GM12878 (cell line): ENCODE results near the gene GBGT1.

ENCODE experiments used
- CHD2 ChIP-seq: IDR thresholded peaks from 2 replicates; pipeline ENCODE4 v1.6.1; 2011; ENCODE audit warnings: low read depth, low read length, improper control_type of control experiment, borderline replicate concordance
- CTCF ChIP-seq, 3 experiments: IDR thresholded peaks in 2 of 3; conservative IDR thresholded peaks in 1 of 3; 2 replicates each; pipeline ENCODE4 v1.5.1; 2011; ENCODE audit warnings: low read depth in 3 of 3, low read length in 3 of 3, mild to moderate bottlenecking in 3 of 3, control low read depth in 2 of 3, moderate library complexity in 2 of 3, inconsistent platforms in 1 of 3, mixed read lengths in 1 of 3; ENCODE audit not compliant: control insufficient read depth in 2 of 3, insufficient read depth in 1 of 3; ENCODE audit errors: extremely low read depth in 1 of 3
- DPF2 ChIP-seq: fragments of 450-650 bp; IDR thresholded peaks from 2 replicates; pipeline ENCODE4 v1.6.1; 2017; ENCODE audit warnings: mild to moderate bottlenecking
- EGR1 ChIP-seq, 2 experiments: IDR thresholded peaks; 1 replicate in 1 of 2; 2 replicates in 1 of 2; pipeline ENCODE4 v1.6.1; 2011 to 2012; ENCODE audit warnings: low read depth in 2 of 2, low read length in 2 of 2, borderline replicate concordance in 1 of 2, mild to moderate bottlenecking in 1 of 2, moderate library complexity in 1 of 2
- ETV6 ChIP-seq, 2 experiments: fragments of 450-650 bp in 1 of 2; IDR thresholded peaks in 1 of 2; conservative IDR thresholded peaks in 1 of 2; 2 replicates each; pipeline ENCODE4 v1.6.1; 2014; ENCODE audit warnings: antibody characterized with exemption in 1 of 2, borderline replicate concordance in 1 of 2, low read depth in 1 of 2, mild to moderate bottlenecking in 1 of 2, moderate library complexity in 1 of 2
- EZH2 ChIP-seq: IDR thresholded peaks from 2 replicates; pipeline ENCODE4 v1.6.1; 2012; ENCODE audit warnings: low read depth, mild to moderate bottlenecking, control low read depth, inconsistent platforms, low read length, borderline replicate concordance; ENCODE audit not compliant: control insufficient read depth
- MEF2A ChIP-seq: IDR thresholded peaks from 2 replicates; pipeline ENCODE4 v1.6.1; 2011; ENCODE audit warnings: low read depth, mild to moderate bottlenecking, low read length, moderate library complexity; ENCODE audit not compliant: insufficient read depth
- NRF1 ChIP-seq: conservative IDR thresholded peaks from 2 replicates; pipeline ENCODE4 v1.6.1; 2011; ENCODE audit warnings: mild to moderate bottlenecking, low read depth, low read length, improper control_type of control experiment
- POLR2A ChIP-seq: IDR thresholded peaks from 2 replicates; pipeline ENCODE4 v1.6.1; 2011; ENCODE audit warnings: low read depth, mild to moderate bottlenecking, low read length
- RAD51 ChIP-seq: fragments of 450-650 bp; IDR thresholded peaks from 2 replicates; pipeline ENCODE4 v1.6.1; 2016; ENCODE audit warnings: moderate library complexity, mild to moderate bottlenecking, inconsistent platforms
- TCF12 ChIP-seq: IDR thresholded peaks from 2 replicates; pipeline ENCODE4 v1.6.1; 2011; ENCODE audit warnings: low read depth, mild to moderate bottlenecking, low read length
- ZBED1 ChIP-seq: IDR thresholded peaks from 2 replicates; pipeline ENCODE4 v1.6.1; 2016; ENCODE audit warnings: borderline replicate concordance
- ZNF217 ChIP-seq: fragments of 450-650 bp; IDR thresholded peaks from 2 replicates; pipeline ENCODE4 v1.6.1; 2017; ENCODE audit warnings: antibody characterized with exemption, mild to moderate bottlenecking
- TF ChIP-seq, protein P1 (sequence below): fragments of 450-650 bp; IDR thresholded peaks from 2 replicates; pipeline ENCODE4 v1.6.1; 2017; ENCODE audit warnings: mild to moderate bottlenecking, low read depth, inconsistent platforms; ENCODE audit not compliant: poor library complexity, severe bottlenecking

DNA sequence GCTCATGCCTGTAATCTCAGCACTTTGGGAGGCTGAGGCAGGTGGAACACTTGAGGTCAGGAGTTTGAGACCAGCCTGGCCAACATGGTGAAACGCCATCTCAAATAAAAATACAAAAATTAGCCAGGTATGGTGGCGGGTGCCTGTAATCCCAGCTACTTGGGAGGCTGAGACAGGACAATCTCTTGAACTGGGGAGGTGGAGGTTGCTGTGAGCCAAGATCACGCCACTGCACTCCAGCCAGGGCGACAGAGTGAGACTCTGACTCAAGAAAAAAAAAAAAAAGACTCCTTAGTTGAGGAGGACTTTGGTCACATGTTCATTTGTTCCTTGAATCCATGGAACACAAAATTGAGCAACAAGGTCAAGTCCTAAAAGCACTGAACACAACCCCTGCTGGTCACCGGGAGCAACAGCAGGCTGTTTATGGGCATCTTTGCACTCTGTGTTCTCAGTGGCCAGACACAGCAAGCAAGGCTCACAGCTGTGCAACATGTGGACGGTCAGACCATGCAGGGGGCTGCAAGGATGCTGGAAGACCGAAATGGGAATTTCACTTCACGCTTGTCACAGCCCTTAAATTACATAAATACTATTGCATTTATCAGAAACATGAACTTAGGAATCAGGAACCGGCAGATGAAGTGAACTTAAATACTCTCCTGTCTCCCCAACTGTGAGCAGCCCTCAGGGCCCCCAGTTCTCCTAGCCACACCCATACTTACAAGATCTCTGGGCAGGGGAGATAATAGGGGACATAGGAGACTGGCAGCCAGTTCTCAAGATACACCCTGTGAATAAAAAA, 2.8 kb downstream of the GBGT1 start:
- no peak for TF ChIP-seq RAD51
- TF ChIP-seq POLR2A = no peak
- peak; percentile 64 to 90 (median 83) for TF ChIP-seq CTCF (IDR thresholded peaks at IDR 0.05 in 2 of 3, conservative IDR thresholded peaks at IDR 0.05 in 1 of 3; ENCODE audit: control insufficient read depth in 2 of 3, extremely low read depth in 1 of 3, insufficient read depth in 1 of 3, low read depth in 3 of 3, low read length in 3 of 3)
- no peak for TF ChIP-seq ETV6 (conservative IDR thresholded peaks at IDR 0.05 in 1 of 2, IDR thresholded peaks at IDR 0.05 in 1 of 2; ENCODE audit: borderline replicate concordance in 1 of 2, low read depth in 1 of 2)
- no peak for TF ChIP-seq EGR1 (IDR thresholded peaks at IDR 0.05; ENCODE audit: borderline replicate concordance in 1 of 2, low read depth in 2 of 2, low read length in 2 of 2)
- no peak for TF ChIP-seq TCF12
- TF ChIP-seq MEF2A = no peak
- no peak for TF ChIP-seq NRF1
- no peak for TF ChIP-seq EZH2
- no peak for TF ChIP-seq ZBED1
- no peak for TF ChIP-seq CHD2
- TF ChIP-seq, protein P1, sequence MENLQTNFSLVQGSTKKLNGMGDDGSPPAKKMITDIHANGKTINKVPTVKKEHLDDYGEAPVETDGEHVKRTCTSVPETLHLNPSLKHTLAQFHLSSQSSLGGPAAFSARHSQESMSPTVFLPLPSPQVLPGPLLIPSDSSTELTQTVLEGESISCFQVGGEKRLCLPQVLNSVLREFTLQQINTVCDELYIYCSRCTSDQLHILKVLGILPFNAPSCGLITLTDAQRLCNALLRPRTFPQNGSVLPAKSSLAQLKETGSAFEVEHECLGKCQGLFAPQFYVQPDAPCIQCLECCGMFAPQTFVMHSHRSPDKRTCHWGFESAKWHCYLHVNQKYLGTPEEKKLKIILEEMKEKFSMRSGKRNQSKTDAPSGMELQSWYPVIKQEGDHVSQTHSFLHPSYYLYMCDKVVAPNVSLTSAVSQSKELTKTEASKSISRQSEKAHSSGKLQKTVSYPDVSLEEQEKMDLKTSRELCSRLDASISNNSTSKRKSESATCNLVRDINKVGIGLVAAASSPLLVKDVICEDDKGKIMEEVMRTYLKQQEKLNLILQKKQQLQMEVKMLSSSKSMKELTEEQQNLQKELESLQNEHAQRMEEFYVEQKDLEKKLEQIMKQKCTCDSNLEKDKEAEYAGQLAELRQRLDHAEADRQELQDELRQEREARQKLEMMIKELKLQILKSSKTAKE = no peak
- no peak for TF ChIP-seq ZNF217
- TF ChIP-seq DPF2 = no peak
